ENCODE measurements around the gene SLC25A5.

- TF ChIP-seq, protein P1, sequence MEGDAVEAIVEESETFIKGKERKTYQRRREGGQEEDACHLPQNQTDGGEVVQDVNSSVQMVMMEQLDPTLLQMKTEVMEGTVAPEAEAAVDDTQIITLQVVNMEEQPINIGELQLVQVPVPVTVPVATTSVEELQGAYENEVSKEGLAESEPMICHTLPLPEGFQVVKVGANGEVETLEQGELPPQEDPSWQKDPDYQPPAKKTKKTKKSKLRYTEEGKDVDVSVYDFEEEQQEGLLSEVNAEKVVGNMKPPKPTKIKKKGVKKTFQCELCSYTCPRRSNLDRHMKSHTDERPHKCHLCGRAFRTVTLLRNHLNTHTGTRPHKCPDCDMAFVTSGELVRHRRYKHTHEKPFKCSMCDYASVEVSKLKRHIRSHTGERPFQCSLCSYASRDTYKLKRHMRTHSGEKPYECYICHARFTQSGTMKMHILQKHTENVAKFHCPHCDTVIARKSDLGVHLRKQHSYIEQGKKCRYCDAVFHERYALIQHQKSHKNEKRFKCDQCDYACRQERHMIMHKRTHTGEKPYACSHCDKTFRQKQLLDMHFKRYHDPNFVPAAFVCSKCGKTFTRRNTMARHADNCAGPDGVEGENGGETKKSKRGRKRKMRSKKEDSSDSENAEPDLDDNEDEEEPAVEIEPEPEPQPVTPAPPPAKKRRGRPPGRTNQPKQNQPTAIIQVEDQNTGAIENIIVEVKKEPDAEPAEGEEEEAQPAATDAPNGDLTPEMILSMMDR (IDR thresholded peaks at IDR 0.05; ENCODE audit: low read length): no peak
- no peak for TF ChIP-seq EZH2 (optimal IDR thresholded peaks at IDR 0.05; ENCODE audit: low read depth, low read length)
- TF ChIP-seq EZH2phosphoT487 (IDR thresholded peaks at IDR 0.05; ENCODE audit: low read length): no peak
Measured at GRCh38 chrX:119427024-119427794, 41.0 kb upstream of the SLC25A5 start.

Data from MM.1S (cell line).